Measurements from ENCODE around the gene CDK6.

The CDK6 gene

GRCh38 chr7:92845736-92846135 is 9.4 kb upstream of the CDK6 start:
- DNase-seq (ENCODE audit: low read depth, low spot score): no peak

DNA sequence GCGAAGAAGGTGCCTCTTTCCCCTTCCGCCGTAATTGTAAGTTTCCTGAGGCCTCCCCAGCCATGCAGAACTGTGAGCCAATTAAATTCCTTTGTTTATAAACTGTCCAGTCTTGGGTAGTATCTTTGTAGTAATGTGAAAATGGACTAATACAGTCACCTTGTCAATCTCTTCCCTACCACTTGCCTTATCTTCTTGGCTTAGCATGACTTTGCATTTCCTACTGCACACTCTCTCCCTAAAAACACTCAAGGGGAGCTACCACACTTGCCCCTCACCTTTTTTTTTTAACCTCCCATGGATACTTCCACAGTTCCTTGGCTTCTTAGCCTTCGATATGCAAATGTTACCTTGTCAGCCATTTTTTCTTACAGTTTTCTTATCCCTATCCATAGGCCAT is 7.4 kb upstream of the CDK6 start:
- no peak for DNase-seq (ENCODE audit: low read depth, low spot score)

DNA sequence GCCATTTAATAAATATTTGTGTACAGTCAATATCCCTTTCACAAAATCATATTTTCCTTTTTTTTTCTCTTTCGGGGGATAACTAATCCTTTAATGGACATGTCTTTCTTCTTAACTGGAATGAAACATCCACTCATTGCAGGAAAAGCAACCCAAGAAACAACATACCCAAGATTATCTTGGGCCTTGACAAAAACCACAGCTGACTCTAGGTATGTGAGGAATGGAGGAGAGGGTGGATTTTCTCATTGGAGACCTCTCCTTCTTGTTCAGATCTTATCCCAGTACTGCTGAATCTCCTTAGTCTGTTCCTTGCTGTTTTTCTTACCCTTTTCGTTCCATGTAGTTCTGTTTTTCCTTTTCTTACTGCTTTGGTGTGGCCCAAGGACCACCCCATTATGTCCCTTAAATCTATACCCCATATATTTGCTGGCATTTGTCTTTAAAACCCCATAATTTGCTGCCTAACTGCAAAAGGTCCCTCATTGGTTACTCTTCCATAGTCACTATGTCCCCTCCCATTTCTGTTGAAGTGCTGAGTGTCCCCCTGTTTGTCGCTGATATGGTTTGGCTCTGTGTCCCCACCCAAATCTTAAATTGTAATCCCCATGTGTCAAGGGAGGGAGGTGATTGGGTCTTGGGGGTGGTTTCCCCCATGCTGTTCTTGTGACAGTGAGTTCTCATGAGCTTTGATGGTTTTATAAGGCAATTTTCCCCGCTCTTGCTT is 6.8 kb upstream of the CDK6 start:
- DNase-seq (ENCODE audit: low read depth, low spot score): no peak

DNA sequence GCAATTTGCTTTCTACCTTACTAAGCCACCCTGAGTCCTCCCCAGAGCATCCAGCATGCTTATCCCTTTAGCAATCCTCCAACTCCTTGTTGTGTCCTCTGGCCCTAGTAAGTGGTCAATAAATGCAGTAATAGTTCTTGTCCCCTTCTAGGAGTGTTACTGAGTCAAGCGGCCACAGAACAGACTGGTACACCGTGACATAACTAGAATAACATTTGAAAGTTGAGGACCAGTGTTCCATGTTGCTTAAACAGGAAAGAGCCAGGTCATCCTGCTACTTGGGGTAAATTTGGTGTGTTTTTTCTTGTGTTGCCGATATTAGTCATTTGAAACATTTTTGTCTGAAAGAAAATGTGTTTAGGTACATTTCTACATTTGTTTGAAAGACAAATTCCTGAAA is 4.8 kb upstream of the CDK6 start:
- DNase-seq (ENCODE audit: low read depth, low spot score): no peak

DNA sequence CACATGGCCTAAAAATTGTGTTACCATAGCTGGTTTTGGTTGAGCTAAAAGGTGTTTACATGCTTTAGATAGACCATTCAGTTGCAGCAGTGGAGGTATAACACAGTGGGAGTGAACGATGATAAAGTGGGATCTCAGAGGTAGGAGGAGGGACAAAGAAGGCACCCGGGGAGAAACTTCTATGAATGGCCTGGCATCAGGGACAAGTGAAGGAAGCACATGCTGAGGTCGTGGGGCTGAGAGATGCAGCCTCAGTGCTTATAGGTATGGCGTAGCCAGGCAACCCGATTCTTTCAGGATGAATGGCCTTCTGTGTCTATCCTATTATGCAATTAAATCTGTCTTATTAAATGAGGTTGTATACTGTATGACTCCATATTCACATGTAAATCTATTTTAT is 3.9 kb upstream of the CDK6 start:
- DNase-seq (ENCODE audit: low read depth, low spot score): no peak

DNA sequence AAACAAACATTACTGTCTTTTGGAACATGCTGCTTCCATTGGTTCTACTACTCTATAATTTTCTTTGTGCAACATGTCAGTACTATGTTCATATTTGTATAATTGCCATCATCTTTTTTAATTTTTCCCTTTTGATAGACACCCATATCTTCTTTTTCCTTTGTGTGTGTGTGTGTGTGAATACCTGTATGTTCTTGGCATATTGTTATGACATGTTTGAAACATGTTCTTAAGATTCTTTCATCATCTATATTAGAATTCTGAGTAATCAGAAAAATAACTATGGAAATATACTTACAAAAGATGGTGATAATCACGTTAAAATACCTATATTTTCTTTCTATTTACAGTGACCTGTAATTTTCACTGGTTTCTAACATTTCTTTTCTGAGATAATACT is 3.5 kb upstream of the CDK6 start:
- no peak for DNase-seq (ENCODE audit: low read depth, low spot score)

DNA sequence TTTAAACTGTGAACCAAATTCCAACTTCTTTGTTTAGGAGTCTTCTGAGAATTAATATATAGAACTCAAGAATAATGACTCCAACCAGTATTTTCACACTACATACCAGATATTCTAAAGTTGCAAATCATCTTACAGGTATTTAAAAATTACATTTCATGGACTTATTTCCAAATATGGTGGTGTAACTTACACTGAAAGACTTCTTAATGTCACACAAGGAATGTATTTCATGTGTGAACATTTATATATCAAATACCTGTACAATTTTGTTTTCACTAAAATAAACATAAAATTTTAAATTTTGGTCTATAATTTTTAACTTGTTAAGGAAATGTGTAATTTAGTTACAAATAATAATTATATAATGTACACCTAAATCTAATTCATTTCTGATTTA is 2.6 kb upstream of the CDK6 start:
- DNase-seq (ENCODE audit: low read depth, low spot score): no peak

GRCh38 chr7:92837000-92837749 is 802 bp upstream of the CDK6 start:
- no peak for DNase-seq (ENCODE audit: low read depth, low spot score)

GRCh38 chr7:92835851-92836488 is 403 bp downstream of the CDK6 start:
- DNase-seq (ENCODE audit: low read depth, low spot score): no peak

DNA sequence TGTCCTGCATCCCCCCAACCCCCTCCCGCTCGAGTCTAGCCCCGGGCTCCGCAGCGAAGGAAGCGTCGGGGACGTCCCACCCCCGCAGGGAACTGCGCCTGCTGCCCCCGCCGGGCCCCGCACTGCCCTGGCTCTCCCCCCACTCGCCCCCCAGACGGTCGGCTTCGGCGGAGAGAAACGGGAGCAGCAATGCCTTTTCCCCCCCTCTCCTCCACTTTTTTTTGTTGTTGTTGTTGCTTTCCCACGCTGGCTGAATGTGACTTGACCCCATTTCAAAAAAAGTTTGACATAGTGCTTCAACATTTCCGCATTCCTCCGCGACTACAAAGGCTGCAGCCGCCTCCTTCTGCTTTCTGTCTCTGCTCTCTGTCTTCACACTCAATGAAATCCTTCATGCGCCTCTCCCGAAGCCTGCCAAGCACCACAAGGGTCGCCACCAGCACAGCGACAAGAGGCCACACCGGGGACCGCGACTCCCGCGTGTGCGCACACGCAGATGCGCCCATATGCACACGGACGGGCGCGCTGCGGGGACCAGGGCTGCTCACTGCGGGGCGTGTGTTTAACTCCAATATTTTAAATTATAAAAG is 1.0 kb downstream of the CDK6 start:
- DNase-seq (ENCODE audit: low read depth, low spot score): no peak

GRCh38 chr7:92834507-92835260 is 1.7 kb downstream of the CDK6 start:
- no peak for DNase-seq (ENCODE audit: low read depth, low spot score)

DNA sequence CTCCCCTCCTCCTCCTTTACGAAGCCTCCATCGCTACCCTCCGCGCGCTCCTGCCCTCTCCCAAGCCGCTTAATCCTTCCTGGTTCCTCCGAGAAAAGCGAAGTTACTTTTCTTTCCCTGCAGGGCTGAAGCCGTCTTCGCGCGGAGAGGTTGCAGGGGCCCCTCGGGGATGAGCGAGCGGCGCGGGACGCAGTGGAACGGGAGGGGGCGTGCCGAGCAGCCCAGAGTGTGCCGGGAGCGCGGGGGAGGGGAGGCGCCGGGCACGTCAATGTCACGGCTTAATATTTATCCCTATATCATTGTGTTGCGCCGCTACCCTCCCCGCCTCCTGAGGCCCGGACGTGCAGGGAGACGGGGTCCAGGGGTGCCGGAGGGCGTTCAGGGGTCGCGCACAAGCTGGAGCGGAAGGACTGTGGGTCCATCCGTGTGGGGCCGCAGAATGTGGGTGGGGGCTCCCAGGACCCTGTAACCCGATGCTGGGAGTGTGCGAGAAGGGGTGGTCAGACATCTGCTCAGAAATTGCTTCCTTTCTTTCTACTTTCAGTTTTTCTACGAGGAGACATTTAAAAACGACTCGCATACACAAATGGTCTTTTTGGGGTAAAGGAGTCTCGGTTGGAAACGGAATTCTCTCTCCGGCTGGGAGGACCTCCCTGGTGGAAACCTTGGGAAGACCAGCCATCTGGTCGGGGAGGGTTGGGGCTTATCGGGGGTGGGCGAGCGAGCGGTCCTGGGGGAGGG is 2.4 kb downstream of the CDK6 start:
- DNase-seq (ENCODE audit: low read depth, low spot score): peak; percentile 48

DNA sequence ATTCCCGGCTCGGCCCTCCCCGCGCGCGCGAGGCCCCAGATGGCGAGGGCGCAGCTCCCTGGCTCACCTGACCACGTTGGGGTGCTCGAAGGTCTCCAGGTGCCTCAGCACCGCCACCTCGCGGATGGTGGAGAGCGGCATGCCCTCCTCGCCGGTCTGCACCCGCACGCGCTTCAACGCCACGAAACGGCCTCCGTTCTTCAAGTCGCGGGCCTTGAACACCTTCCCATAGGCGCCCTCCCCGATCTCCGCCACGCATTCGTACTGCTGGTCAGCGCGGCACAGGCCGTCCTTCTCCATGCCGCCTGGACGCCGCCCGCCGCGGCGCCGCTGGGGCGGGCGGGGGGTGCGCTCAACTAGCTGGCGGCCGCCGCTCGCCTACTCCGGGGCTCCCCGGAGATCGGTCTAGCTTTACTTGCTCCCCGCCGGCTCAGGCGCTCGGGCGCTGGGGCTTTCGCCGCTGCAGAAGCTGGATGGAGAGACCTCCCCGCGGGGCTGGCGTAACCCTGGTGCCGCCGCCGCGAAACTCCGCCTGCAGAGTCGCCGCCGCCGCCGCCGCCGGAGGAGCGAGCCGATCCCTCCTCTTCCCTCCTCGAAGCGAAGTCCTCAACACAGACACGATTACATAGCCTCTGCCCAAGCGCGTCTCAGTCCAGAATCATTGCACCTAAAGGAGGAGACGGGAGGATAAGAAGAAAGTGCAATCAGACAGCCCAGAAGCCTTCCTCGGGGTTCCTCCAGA is 3.2 kb downstream of the CDK6 start:
- peak; percentile 57 for DNase-seq (ENCODE audit: low read depth, low spot score)

GRCh38 chr7:92832534-92833023 is 3.8 kb downstream of the CDK6 start:
- DNase-seq (ENCODE audit: low read depth, low spot score): no peak

DNA sequence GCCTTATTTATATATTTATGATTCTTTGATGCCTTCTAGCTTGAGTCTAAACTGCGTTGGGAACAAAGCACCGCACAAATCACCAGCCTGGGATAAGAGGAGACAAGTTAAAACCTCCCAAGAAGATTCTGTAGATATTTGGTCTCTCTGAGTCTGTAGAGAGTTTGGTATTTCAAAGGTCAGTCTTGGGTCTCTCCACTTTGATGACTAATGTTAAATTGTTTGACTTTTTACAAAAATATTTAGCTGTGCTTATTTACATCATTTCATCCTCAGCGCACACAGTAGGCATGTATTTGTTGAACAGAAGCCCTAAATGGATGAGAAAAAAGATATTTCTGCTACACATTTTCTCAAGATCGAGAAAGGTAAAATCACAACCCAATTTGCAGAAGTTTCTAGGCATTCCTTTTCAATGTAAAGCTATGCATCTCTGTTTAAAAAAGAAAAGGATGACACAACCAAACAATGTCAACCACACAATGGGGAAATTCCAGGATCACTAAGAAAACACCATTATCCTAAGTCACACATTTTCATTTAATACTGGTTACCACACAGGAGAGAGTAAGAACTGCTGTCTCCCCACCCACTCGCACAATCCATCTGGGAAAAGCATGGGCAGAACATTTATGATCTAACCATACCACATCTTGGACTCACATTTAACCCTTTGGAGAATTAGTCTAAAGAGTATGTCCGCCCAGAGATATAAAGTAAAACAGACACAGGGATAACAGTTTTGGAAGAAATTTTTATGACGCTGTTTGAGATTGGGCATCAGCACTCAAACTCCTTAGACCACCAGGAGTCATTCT is 4.4 kb downstream of the CDK6 start:
- no peak for DNase-seq (ENCODE audit: low read depth, low spot score)

GRCh38 chr7:92830532-92831110 is 5.8 kb downstream of the CDK6 start:
- no peak for DNase-seq (ENCODE audit: low read depth, low spot score)

DNA sequence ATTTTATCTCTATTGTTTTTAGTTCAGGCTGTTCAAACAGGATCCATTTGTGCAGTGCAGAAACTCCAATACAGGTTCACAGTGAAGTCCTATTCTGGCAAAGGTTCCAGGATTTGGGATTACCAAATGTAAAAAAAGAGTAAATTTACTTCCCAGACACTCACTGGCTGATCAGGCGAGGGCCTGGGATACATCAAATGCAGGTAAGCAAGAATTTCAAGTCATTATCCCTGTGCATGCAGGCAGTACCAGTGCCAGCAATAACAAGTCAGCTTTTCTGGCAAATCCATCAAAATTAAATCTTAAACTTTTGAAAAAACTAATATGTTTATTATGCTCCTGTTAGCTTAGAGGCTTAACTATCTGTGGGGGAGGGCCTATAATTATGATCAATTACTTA is 6.3 kb downstream of the CDK6 start:
- no peak for DNase-seq (ENCODE audit: low read depth, low spot score)

GRCh38 chr7:92827464-92828120 is 8.8 kb downstream of the CDK6 start:
- no peak for DNase-seq (ENCODE audit: low read depth, low spot score)

Measured in brain pericyte (primary cell).